ENCODE data around the gene GRIA4. TPM values are rescaled to one million over a fixed set of nuclear protein-coding genes. Genes with fewer than 3 reads are reported as not detected.

The GRIA4 gene
- total and polyA plus RNA-seq, 2 of the 13 experiments (the other 11 are each of a cell fraction or from before 2014, with no cell fraction given), result not detected

DNA sequence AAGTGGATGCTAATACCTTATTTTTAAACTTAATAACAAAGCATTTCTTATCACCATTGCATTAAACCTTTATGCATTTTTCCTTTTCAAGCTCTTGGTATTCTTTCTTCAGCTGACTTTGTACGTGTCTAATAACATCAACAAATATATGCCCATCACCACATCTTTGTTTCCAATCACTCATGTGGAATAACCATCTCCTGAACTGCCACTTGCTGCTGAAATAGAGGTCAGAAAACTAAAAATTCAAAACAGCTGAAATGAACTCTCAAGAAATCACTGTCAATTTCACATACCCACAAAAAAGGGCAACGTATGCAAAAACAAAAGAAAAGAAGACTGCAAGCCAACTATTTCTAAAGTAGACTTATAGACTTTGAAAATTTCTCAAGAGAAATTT is 404.7 kb downstream of the GRIA4 start:
- no peaks in the 10 kb centered on the region for H4K20me1 ChIP-seq (ENCODE audit: insufficient read depth, low read length)
- ChIA-PET POLR2A (no interaction called here), CTCF (ENCODE audit: low intra/inter-chr PET ratio, low total read pairs) (no interaction called here)
- FAIRE-seq (no peak), DNase-seq (ENCODE audit: low spot score) (no peak), ATAC-seq (no peak)
- intact Hi-C loops (cut with micrococcal nuclease; ENCODE audit: unreplicated experiment) (no loop called here), in situ Hi-C loops (cut with HindIII; ENCODE audit: extremely low pct_ligation_motif_present, low pct_unique_long_range_greater_than_20kb) (no loop called here)
- no peak overlapping the region for H3K9ac ChIP-seq (ENCODE audit: insufficient read depth, low read depth, low read length)
- H3K27ac ChIP-seq (ENCODE audit: extremely low read length, insufficient read depth, low read length), result no peak overlapping the region
- no peak overlapping the region for H3K4me3 ChIP-seq (replicated peaks in 1 of 3; ENCODE audit: insufficient read depth in 1 of 3, low read depth in 2 of 3, low read length in 3 of 3)
- no peaks in the 10 kb centered on the region for H3K9me3 ChIP-seq (ENCODE audit: low read length)
- H2AFZ ChIP-seq (ENCODE audit: low read length), result no peak overlapping the region
- BruUV-seq (replicated peaks), result no TSS peak
- H3K36me3 ChIP-seq (replicated peaks in 1 of 2; ENCODE audit: control insufficient read depth in 1 of 2, insufficient read depth in 2 of 2, low read length in 2 of 2), result peaks cover 1 to 3% of the 10 kb centered on the region in 2 experiments; a peak in 4 of 5 replicates
- H3K4me1 ChIP-seq (ENCODE audit: insufficient read depth, low read length), result peaks cover 25% of the 10 kb centered on the region
- WGBS (ENCODE audit: low lambda C conversion rate), result 93% methylated on average over 2 of the region's 2 CpGs
- H3K27me3 ChIP-seq (ENCODE audit: control insufficient read depth in 1 of 2, insufficient read depth in 2 of 2, low read length in 2 of 2), result no peaks in the 10 kb centered on the region
- TF ChIP-seq ZNF703 (CRISPR knock-in tag; IDR thresholded peaks at IDR 0.05; ENCODE audit: borderline replicate concordance) (no peak), SOX13 (IDR thresholded peaks at IDR 0.05) (no peak), SOX13 (CRISPR knock-in tag; conservative IDR thresholded peaks at IDR 0.05 in 1 of 2, IDR thresholded peaks at IDR 0.05 in 1 of 2) (no peak), ZSCAN21 (CRISPR knock-in tag; IDR thresholded peaks at IDR 0.05; ENCODE audit: borderline replicate concordance) (no peak), ZBTB8A (CRISPR knock-in tag; IDR thresholded peaks at IDR 0.05; ENCODE audit: borderline replicate concordance, low read depth) (no peak), ARID2 (CRISPR knock-in tag; IDR thresholded peaks at IDR 0.05; ENCODE audit: borderline replicate concordance) (no peak), MIER2 (CRISPR knock-in tag; IDR thresholded peaks at IDR 0.05) (no peak)
- H3K79me2 ChIP-seq (ENCODE audit: insufficient read depth, low read length), result peaks cover 3% of the 10 kb centered on the region
- no peak overlapping the region for H3K4me2 ChIP-seq (ENCODE audit: low read depth, low read length)

DNA sequence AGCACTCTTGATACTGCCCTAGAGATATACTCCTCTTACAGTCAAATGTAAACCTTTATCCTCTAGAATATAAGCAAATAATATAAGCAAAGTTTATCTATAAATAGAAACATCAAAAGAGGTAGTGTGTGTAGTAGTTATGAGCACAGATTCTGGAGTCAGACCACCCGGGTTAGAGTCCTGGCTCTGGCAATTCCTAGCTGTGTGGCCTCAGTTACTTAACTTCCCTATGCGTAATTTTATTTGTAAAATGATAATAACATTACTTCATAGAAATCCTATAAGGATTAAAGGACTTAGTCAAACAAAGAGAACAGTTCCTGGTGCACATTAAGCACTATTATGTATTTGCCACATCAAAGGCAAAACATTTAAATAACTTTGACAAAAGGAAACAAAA is 405.2 kb downstream of the GRIA4 start:
- no peaks in the 10 kb centered on the region for H3K9me3 ChIP-seq (ENCODE audit: low read length)
- no peak overlapping the region for H3K27ac ChIP-seq (ENCODE audit: extremely low read length, insufficient read depth, low read length)
- POLR2A ChIA-PET, result no interaction called here
- no peak for TF ChIP-seq HMGXB4 (CRISPR knock-in tag; IDR thresholded peaks at IDR 0.05; ENCODE audit: borderline replicate concordance in 1 of 2, low read depth in 1 of 2)
- TF ChIP-seq, protein P1, sequence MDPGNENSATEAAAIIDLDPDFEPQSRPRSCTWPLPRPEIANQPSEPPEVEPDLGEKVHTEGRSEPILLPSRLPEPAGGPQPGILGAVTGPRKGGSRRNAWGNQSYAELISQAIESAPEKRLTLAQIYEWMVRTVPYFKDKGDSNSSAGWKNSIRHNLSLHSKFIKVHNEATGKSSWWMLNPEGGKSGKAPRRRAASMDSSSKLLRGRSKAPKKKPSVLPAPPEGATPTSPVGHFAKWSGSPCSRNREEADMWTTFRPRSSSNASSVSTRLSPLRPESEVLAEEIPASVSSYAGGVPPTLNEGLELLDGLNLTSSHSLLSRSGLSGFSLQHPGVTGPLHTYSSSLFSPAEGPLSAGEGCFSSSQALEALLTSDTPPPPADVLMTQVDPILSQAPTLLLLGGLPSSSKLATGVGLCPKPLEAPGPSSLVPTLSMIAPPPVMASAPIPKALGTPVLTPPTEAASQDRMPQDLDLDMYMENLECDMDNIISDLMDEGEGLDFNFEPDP (CRISPR knock-in tag; conservative IDR thresholded peaks at IDR 0.05), result no peak
- TF ChIP-seq ZNF768 (CRISPR knock-in tag; IDR thresholded peaks at IDR 0.05), result no peak
- DNase-seq (ENCODE audit: low spot score), result no peak
- H3K79me2 ChIP-seq (ENCODE audit: insufficient read depth, low read length), result peaks cover 3% of the 10 kb centered on the region
- 80% methylated on average over 2 of the region's 2 CpGs for WGBS (ENCODE audit: low lambda C conversion rate)
- CTCF ChIA-PET (ENCODE audit: low intra/inter-chr PET ratio, low total read pairs), result no interaction called here
- H2AFZ ChIP-seq (ENCODE audit: low read length), result no peak overlapping the region
- no peak for FAIRE-seq
- H3K27me3 ChIP-seq (ENCODE audit: control insufficient read depth in 1 of 2, insufficient read depth in 2 of 2, low read length in 2 of 2), result no peaks in the 10 kb centered on the region
- H3K4me1 ChIP-seq (ENCODE audit: insufficient read depth, low read length), result peaks cover 29% of the 10 kb centered on the region
- in situ Hi-C loops (cut with HindIII; ENCODE audit: extremely low pct_ligation_motif_present, low pct_unique_long_range_greater_than_20kb) (no loop called here), intact Hi-C loops (cut with micrococcal nuclease; ENCODE audit: unreplicated experiment) (no loop called here)
- H3K4me3 ChIP-seq (replicated peaks in 1 of 3; ENCODE audit: insufficient read depth in 1 of 3, low read depth in 2 of 3, low read length in 3 of 3), result no peak overlapping the region
- H3K36me3 ChIP-seq (replicated peaks in 1 of 2; ENCODE audit: control insufficient read depth in 1 of 2, insufficient read depth in 2 of 2, low read length in 2 of 2), result no peaks in the 10 kb centered on the region; a peak in 1 of 5 replicates
- no peak overlapping the region for H3K9ac ChIP-seq (ENCODE audit: insufficient read depth, low read depth, low read length)
- no peaks in the 10 kb centered on the region for H4K20me1 ChIP-seq (ENCODE audit: insufficient read depth, low read length)
- no TSS peak for BruUV-seq (replicated peaks)
- no peak for ATAC-seq
- H3K4me2 ChIP-seq (ENCODE audit: low read depth, low read length), result no peak overlapping the region
